HCT116 (cell line): Measurements from ENCODE around the gene LAMTOR1. TPM values are rescaled to one million over a fixed set of nuclear protein-coding genes. Genes with fewer than 3 reads are reported as not detected.

Source experiments
- ATAC-seq: fragments of 200-7000 bp; cut with Tn5 transposase; 2 replicates; pipeline ENCODE4 v1.9.1; 2020; ENCODE audit warnings: mild to moderate bottlenecking, moderate library complexity
- BruUV-seq: library from RNA; stranded (reverse); fragments of 400-500 nt; replicated peaks from 2 replicates; lab custom pipeline; 2021; lab: Mats Ljungman, UMichigan
- CTCF ChIA-PET: fragments of 300-600 bp; sonication (Branson Sonifier 250); formaldehyde crosslinking; loops from one replicate; lab custom pipeline; 2021; ENCODE audit warnings: antibody characterized with exemption; lab: Charles Lee
- POLR2A ChIA-PET: fragments of 300-600, 350-600 bp; sonication (Branson Sonifier 250); formaldehyde crosslinking; loops from one replicate; lab custom pipeline; 2021; ENCODE audit warnings: antibody characterized with exemption; lab: Charles Lee
- RAD21 ChIA-PET, 2 experiments: fragments of 300-600 bp; sonication (Branson Sonifier 250); formaldehyde crosslinking; loops; one replicate each; lab custom pipeline; 2023; ENCODE audit warnings: low total read pairs in 2 of 2; ENCODE audit not compliant: uncharacterized antibody in 2 of 2, unreplicated experiment in 2 of 2, low non-redundant PET in 1 of 2; lab: Charles Lee
- DNase-seq: peaks from one replicate; pipeline ENCODE4 v3.0.0-alpha.2; 2010; ENCODE audit warnings: low read depth, low spot score
- H2AFZ ChIP-seq: fragments of 200-600 bp; shearing (Covaris generic), sonication (generic); 2 replicates; pipeline ENCODE4 v1.6.1; 2017; ENCODE audit warnings: low read depth, mixed run types, mixed read lengths, antibody characterized with exemption, low read length; ENCODE audit not compliant: poor library complexity, severe bottlenecking
- H3K27ac ChIP-seq: 2 replicates; pipeline ENCODE4 v1.5.1; 2012; ENCODE audit warnings: low read depth, low read length
- H3K27me3 ChIP-seq: fragments of 200-600 bp; sonication (generic); 2 replicates; pipeline ENCODE4 v1.6.1; 2016; ENCODE audit warnings: mixed run types, low read length, mixed read lengths; ENCODE audit not compliant: insufficient read depth
- H3K36me3 ChIP-seq, 2 experiments: fragments of 200-500 bp in 1 of 2; fragments of 200-600 bp in 1 of 2; sonication (Bioruptor generic) in 1 of 2; sonication (generic) in 1 of 2; 2 replicates each; pipeline versions ENCODE4 v1.5.1 to v1.6.1; 2014 to 2016; ENCODE audit warnings: low read length in 2 of 2, inconsistent platforms in 1 of 2, mixed read lengths in 1 of 2, mixed run types in 1 of 2; ENCODE audit not compliant: insufficient read depth in 2 of 2, control insufficient read depth in 1 of 2
- H3K4me1 ChIP-seq, 2 experiments: fragments of 200-600 bp in 1 of 2; sonication (generic) in 1 of 2; 2 replicates each; pipeline versions ENCODE4 v1.5.1 to v1.6.1; 2012 to 2017; ENCODE audit warnings: low read length in 2 of 2, inconsistent platforms in 1 of 2, mild to moderate bottlenecking in 1 of 2, mixed read lengths in 1 of 2, mixed run types in 1 of 2, moderate library complexity in 1 of 2; ENCODE audit not compliant: insufficient read depth in 2 of 2, control insufficient read depth in 1 of 2
- H3K4me2 ChIP-seq: fragments of 200-600 bp; sonication (generic); 2 replicates; pipeline ENCODE4 v1.6.1; 2017; ENCODE audit warnings: mixed run types, low read length, mixed read lengths
- H3K4me3 ChIP-seq, 2 experiments: fragments of 200-600 bp in 1 of 2; sonication (generic) in 1 of 2; replicated peaks in 1 of 2; 2 replicates each; pipeline ENCODE4 v1.5.1; 2011 to 2016; ENCODE audit warnings: low read length in 2 of 2, control low read depth in 1 of 2, low read depth in 1 of 2, mild to moderate bottlenecking in 1 of 2, mixed read lengths in 1 of 2, mixed run types in 1 of 2
- H3K79me2 ChIP-seq: fragments of 200-600 bp; sonication (generic); 2 replicates; pipeline ENCODE4 v1.6.1; 2017; ENCODE audit warnings: mild to moderate bottlenecking, mixed run types, low read length, moderate library complexity, mixed read lengths; ENCODE audit not compliant: insufficient read depth
- H3K9ac ChIP-seq: fragments of 200-600 bp; sonication (generic); 2 replicates; pipeline ENCODE4 v1.6.1; 2016; ENCODE audit warnings: low read length, mixed read lengths
- H3K9me2 ChIP-seq: fragments of 200-600 bp; sonication (generic), shearing (Covaris generic); 2 replicates; pipeline ENCODE4 v1.6.1; 2017; ENCODE audit warnings: mixed run types, mild to moderate bottlenecking, moderate library complexity; ENCODE audit not compliant: insufficient read depth
- H3K9me3 ChIP-seq, 2 experiments: fragments of 200-500 bp in 1 of 2; fragments of 200-600 bp in 1 of 2; sonication (Bioruptor generic) in 1 of 2; sonication (generic) in 1 of 2; 2 replicates each; pipeline ENCODE4 v1.6.1; 2014 to 2017; ENCODE audit warnings: low read length in 2 of 2, mixed read lengths in 2 of 2, inconsistent platforms in 1 of 2, low read depth in 1 of 2, mild to moderate bottlenecking in 1 of 2, mixed run types in 1 of 2, moderate library complexity in 1 of 2; ENCODE audit not compliant: control insufficient read depth in 1 of 2, insufficient read depth in 1 of 2
- H4K20me1 ChIP-seq: fragments of 200-600 bp; sonication (generic), shearing (Covaris generic); 2 replicates; pipeline ENCODE4 v1.6.1; 2017; ENCODE audit warnings: mixed run types, mild to moderate bottlenecking, moderate library complexity; ENCODE audit not compliant: insufficient read depth
- CBX3 ChIP-seq: IDR thresholded peaks from 2 replicates; pipeline ENCODE4 v1.6.1; 2012; ENCODE audit warnings: low read depth
- CEBPB ChIP-seq: IDR thresholded peaks from 2 replicates; pipeline ENCODE4 v1.6.1; 2012; ENCODE audit warnings: low read depth
- EGR1 ChIP-seq: IDR thresholded peaks from 2 replicates; pipeline ENCODE4 v1.6.1; 2012; ENCODE audit warnings: low read depth
- ELF1 ChIP-seq: IDR thresholded peaks from 2 replicates; pipeline ENCODE4 v1.6.1; 2012; ENCODE audit warnings: low read depth, borderline replicate concordance
- EZH2phosphoT487 ChIP-seq: fragments of 200-600 bp; IDR thresholded peaks from 2 replicates; pipeline ENCODE4 v1.6.1; 2018; ENCODE audit warnings: antibody characterized with exemption, borderline replicate concordance
- RAD21 ChIP-seq: IDR thresholded peaks from 2 replicates; pipeline ENCODE4 v1.6.1; 2012; ENCODE audit warnings: low read depth, mild to moderate bottlenecking
- SP1 ChIP-seq: IDR thresholded peaks from 2 replicates; pipeline ENCODE4 v1.6.1; 2012; ENCODE audit warnings: low read depth
- TCF7L2 ChIP-seq: IDR thresholded peaks from 2 replicates; pipeline ENCODE4 v1.7.0; 2011; ENCODE audit warnings: borderline replicate concordance, inconsistent platforms; ENCODE audit not compliant: insufficient read depth, insufficient read length; ENCODE audit errors: extremely low read depth
- YY1 ChIP-seq: IDR thresholded peaks from 2 replicates; pipeline ENCODE4 v1.6.1; 2011; ENCODE audit warnings: low read length, low read depth, moderate library complexity, mild to moderate bottlenecking; ENCODE audit not compliant: insufficient replicate concordance; ENCODE audit errors: extremely low read depth
- ZNF274 ChIP-seq: fragments of 200-500 bp; sonication (Bioruptor generic); IDR thresholded peaks from 2 replicates; pipeline ENCODE4 v1.6.1; 2014; ENCODE audit warnings: mild to moderate bottlenecking, low read depth, low read length, inconsistent platforms
- intact Hi-C: fragments of 100-400 bp; cut with micrococcal nuclease; formaldehyde crosslinking; loops from 2 replicates; pipeline ENCODE4 v1.10.0; 2022
- total RNA-seq: library from RNA; stranded (reverse); gene quantifications from one replicate; pipeline ENCODE4 v1.2.1, GENCODE V29; 2021; ENCODE audit not compliant: unreplicated experiment
- TF ChIP-seq, protein P1 (sequence below): IDR thresholded peaks from 2 replicates; pipeline ENCODE4 v1.6.1; 2012
- TF ChIP-seq, protein P2 (sequence below): IDR thresholded peaks from 2 replicates; pipeline ENCODE4 v1.6.1; 2012; ENCODE audit warnings: low read depth
- TF ChIP-seq, protein P3 (sequence below): IDR thresholded peaks from 2 replicates; pipeline ENCODE4 v1.6.1; 2012
- TF ChIP-seq, protein P4 (sequence below), 3 experiments: fragments of 200-600 bp in 1 of 3; sonication (generic) in 1 of 3; IDR thresholded peaks in 2 of 3; conservative IDR thresholded peaks in 1 of 3; 2 replicates each; pipeline ENCODE4 v1.5.1; 2012 to 2017; ENCODE audit warnings: low read depth in 2 of 3, low read length in 2 of 3, antibody characterized with exemption in 1 of 3, borderline replicate concordance in 1 of 3, control low read depth in 1 of 3, mild to moderate bottlenecking in 1 of 3, mixed read lengths in 1 of 3, mixed run types in 1 of 3, moderate library complexity in 1 of 3; ENCODE audit not compliant: insufficient read depth in 1 of 3

The LAMTOR1 gene
- total RNA-seq, 1 experiment from 2014 or later: 63.9 TPM

DNA sequence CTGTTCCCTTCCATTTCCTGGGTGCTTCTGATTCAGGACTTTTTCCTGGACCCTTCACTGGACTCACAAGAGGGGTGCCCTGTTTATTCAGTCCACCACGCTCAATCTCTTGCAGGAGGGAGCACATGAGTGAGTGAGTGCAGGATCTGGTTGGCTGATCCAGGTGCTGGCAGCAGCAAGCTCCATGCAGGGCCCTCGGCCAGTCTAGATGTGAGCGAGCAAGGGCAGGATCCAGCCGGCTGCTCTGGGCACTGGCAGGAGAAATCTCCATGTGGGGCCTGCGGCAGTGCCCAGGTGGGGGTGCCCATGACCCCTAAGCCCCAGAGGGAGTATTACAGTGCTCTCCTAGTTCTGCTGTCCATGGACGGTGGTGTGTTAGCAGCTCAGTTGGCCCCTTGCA lies 20.9 kb upstream of the LAMTOR1 start:
- Histone ChIP-seq H3K4me3 (no peak overlapping the region), H3K27ac (no peak overlapping the region), H4K20me1 (no peaks in the 10 kb centered on the region), H3K36me3 (no peaks in the 10 kb centered on the region), H3K9me2 (no peaks in the 10 kb centered on the region), H3K27me3 (no peaks in the 10 kb centered on the region), H3K4me1 (no peaks in the 10 kb centered on the region), H3K4me2 (no peak overlapping the region), H2AFZ (no peak overlapping the region), H3K9ac (no peak overlapping the region), H3K9me3 (peaks cover 9 to 18% of the 10 kb centered on the region in 2 experiments; a peak in 3 of 4 replicates), H3K79me2 (no peaks in the 10 kb centered on the region)
- intact Hi-C loops: no loop called here
- TF ChIP-seq ZNF274 (no peak), ELF1 (no peak), CEBPB (no peak), YY1 (no peak), EGR1 (no peak), CBX3 (no peak), SP1 (no peak), EZH2phosphoT487 (no peak), RAD21 (no peak), TCF7L2 (no peak)
- TF ChIP-seq, protein P1, sequence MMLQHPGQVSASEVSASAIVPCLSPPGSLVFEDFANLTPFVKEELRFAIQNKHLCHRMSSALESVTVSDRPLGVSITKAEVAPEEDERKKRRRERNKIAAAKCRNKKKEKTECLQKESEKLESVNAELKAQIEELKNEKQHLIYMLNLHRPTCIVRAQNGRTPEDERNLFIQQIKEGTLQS: no peak
- TF ChIP-seq, protein P2, sequence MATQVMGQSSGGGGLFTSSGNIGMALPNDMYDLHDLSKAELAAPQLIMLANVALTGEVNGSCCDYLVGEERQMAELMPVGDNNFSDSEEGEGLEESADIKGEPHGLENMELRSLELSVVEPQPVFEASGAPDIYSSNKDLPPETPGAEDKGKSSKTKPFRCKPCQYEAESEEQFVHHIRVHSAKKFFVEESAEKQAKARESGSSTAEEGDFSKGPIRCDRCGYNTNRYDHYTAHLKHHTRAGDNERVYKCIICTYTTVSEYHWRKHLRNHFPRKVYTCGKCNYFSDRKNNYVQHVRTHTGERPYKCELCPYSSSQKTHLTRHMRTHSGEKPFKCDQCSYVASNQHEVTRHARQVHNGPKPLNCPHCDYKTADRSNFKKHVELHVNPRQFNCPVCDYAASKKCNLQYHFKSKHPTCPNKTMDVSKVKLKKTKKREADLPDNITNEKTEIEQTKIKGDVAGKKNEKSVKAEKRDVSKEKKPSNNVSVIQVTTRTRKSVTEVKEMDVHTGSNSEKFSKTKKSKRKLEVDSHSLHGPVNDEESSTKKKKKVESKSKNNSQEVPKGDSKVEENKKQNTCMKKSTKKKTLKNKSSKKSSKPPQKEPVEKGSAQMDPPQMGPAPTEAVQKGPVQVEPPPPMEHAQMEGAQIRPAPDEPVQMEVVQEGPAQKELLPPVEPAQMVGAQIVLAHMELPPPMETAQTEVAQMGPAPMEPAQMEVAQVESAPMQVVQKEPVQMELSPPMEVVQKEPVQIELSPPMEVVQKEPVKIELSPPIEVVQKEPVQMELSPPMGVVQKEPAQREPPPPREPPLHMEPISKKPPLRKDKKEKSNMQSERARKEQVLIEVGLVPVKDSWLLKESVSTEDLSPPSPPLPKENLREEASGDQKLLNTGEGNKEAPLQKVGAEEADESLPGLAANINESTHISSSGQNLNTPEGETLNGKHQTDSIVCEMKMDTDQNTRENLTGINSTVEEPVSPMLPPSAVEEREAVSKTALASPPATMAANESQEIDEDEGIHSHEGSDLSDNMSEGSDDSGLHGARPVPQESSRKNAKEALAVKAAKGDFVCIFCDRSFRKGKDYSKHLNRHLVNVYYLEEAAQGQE: no peak
- TF ChIP-seq, protein P3, sequence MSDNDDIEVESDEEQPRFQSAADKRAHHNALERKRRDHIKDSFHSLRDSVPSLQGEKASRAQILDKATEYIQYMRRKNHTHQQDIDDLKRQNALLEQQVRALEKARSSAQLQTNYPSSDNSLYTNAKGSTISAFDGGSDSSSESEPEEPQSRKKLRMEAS: no peak
- TF ChIP-seq, protein P4, sequence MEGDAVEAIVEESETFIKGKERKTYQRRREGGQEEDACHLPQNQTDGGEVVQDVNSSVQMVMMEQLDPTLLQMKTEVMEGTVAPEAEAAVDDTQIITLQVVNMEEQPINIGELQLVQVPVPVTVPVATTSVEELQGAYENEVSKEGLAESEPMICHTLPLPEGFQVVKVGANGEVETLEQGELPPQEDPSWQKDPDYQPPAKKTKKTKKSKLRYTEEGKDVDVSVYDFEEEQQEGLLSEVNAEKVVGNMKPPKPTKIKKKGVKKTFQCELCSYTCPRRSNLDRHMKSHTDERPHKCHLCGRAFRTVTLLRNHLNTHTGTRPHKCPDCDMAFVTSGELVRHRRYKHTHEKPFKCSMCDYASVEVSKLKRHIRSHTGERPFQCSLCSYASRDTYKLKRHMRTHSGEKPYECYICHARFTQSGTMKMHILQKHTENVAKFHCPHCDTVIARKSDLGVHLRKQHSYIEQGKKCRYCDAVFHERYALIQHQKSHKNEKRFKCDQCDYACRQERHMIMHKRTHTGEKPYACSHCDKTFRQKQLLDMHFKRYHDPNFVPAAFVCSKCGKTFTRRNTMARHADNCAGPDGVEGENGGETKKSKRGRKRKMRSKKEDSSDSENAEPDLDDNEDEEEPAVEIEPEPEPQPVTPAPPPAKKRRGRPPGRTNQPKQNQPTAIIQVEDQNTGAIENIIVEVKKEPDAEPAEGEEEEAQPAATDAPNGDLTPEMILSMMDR (IDR thresholded peaks at IDR 0.05 in 2 of 3, conservative IDR thresholded peaks at IDR 0.05 in 1 of 3; ENCODE audit: borderline replicate concordance in 1 of 3, insufficient read depth in 1 of 3, low read depth in 2 of 3, low read length in 2 of 3): no peak
- ChIA-PET POLR2A (no interaction called here), RAD21 (no interaction called here), CTCF (no interaction called here)
- no peak for ATAC-seq
- no TSS peak for BruUV-seq
- DNase-seq: no peak
